HEK293 (cell line): ENCODE measurements around the gene SLK.

Source experiments
- CTCF ChIA-PET: fragments of 350-600 bp; formaldehyde crosslinking; extraction: SDS; loops from one replicate; lab custom pipeline; 2021; ENCODE audit warnings: antibody characterized with exemption; lab: Yijun Ruan, JAX
- POLR2A ChIA-PET: fragments of 300-600 bp; formaldehyde crosslinking; extraction: SDS; loops from one replicate; lab custom pipeline; 2020; ENCODE audit warnings: antibody characterized with exemption, inconsistent platforms; lab: Yijun Ruan, JAX
- H3K27ac ChIP-seq: fragments of 200-500 bp; sonication (Bioruptor generic); 2 replicates; pipeline ENCODE4 v1.5.1; 2014; ENCODE audit warnings: low read depth, low read length, control low read depth, inconsistent platforms; ENCODE audit errors: extremely low read depth
- H3K36me3 ChIP-seq, 2 experiments: fragments of 200-500 bp in 1 of 2; sonication (Bioruptor generic) in 1 of 2; 1 replicate in 1 of 2; 2 replicates in 1 of 2; pipeline ENCODE4 v1.5.1; 2014 to 2017; ENCODE audit warnings: inconsistent platforms in 2 of 2, low read length in 2 of 2; ENCODE audit not compliant: control insufficient read depth in 2 of 2, insufficient read depth in 1 of 2
- H3K4me1 ChIP-seq: fragments of 200-500 bp; sonication (Bioruptor generic); 2 replicates; pipeline ENCODE4 v1.5.1; 2014; ENCODE audit warnings: mild to moderate bottlenecking, low read length, inconsistent platforms; ENCODE audit not compliant: control insufficient read depth, insufficient read depth
- H3K4me3 ChIP-seq: 2 replicates; pipeline ENCODE4 v1.5.1; 2011; ENCODE audit warnings: low read depth, mild to moderate bottlenecking, control low read depth, low read length, moderate library complexity
- H3K9me3 ChIP-seq: fragments of 200-500 bp; sonication (Bioruptor generic); 2 replicates; pipeline ENCODE4 v1.5.1; 2014; ENCODE audit warnings: low read depth, low read length, inconsistent platforms; ENCODE audit not compliant: control insufficient read depth, insufficient read depth
- FEZF1 ChIP-seq: fragments of 450-650 bp; formaldehyde crosslinking; IDR thresholded peaks from 2 replicates; pipeline ENCODE4 v1.5.1; 2016; ENCODE audit warnings: missing biosample characterization, missing genetic modification characterization
- IKZF3 ChIP-seq: fragments of 450-650 bp; IDR thresholded peaks from 2 replicates; pipeline ENCODE4 v1.5.0; 2018; ENCODE audit warnings: missing biosample characterization, mild to moderate bottlenecking, missing genetic modification characterization, moderate library complexity
- KLF9 ChIP-seq: fragments of 450-650 bp; formaldehyde crosslinking; IDR thresholded peaks from 2 replicates; pipeline ENCODE4 v1.5.1; 2016; ENCODE audit warnings: missing biosample characterization, missing genetic modification characterization, low read depth
- OSR2 ChIP-seq: fragments of 450-650 bp; formaldehyde crosslinking; IDR thresholded peaks from 2 replicates; pipeline ENCODE4 v1.5.1; 2016; ENCODE audit warnings: missing biosample characterization, missing genetic modification characterization
- PRDM6 ChIP-seq: fragments of 450-650 bp; formaldehyde crosslinking; IDR thresholded peaks from 2 replicates; pipeline ENCODE4 v1.5.1; 2017; ENCODE audit warnings: missing biosample characterization, missing genetic modification characterization
- RBAK ChIP-seq: fragments of 450-650 bp; formaldehyde crosslinking; IDR thresholded peaks from 2 replicates; pipeline ENCODE4 v1.5.1; 2016; ENCODE audit warnings: missing biosample characterization, missing genetic modification characterization
- TRIM28 ChIP-seq: IDR thresholded peaks from 2 replicates; pipeline ENCODE4 v1.6.1; 2011; ENCODE audit warnings: low read length, control low read depth, borderline replicate concordance
- ZFP41 ChIP-seq: fragments of 450-650 bp; formaldehyde crosslinking; IDR thresholded peaks from 2 replicates; pipeline ENCODE4 v1.5.1; 2016; ENCODE audit warnings: missing biosample characterization, missing genetic modification characterization, borderline replicate concordance
- ZIC2 ChIP-seq: fragments of 450-650 bp; formaldehyde crosslinking; IDR thresholded peaks from 2 replicates; pipeline ENCODE4 v1.5.1; 2016; ENCODE audit warnings: missing biosample characterization, missing genetic modification characterization
- ZNF133 ChIP-seq: fragments of 450-650 bp; formaldehyde crosslinking; IDR thresholded peaks from 2 replicates; pipeline ENCODE4 v1.5.1; 2016; ENCODE audit warnings: missing biosample characterization, missing genetic modification characterization
- ZNF19 ChIP-seq: fragments of 450-650 bp; formaldehyde crosslinking; IDR thresholded peaks from 2 replicates; pipeline ENCODE4; 2016; ENCODE audit warnings: missing biosample characterization, missing genetic modification characterization, low read depth
- ZNF214 ChIP-seq: fragments of 450-650 bp; formaldehyde crosslinking; IDR thresholded peaks from 2 replicates; pipeline ENCODE4 v1.5.1; 2017; ENCODE audit warnings: missing biosample characterization, mild to moderate bottlenecking, missing genetic modification characterization, borderline replicate concordance
- ZNF302 ChIP-seq: fragments of 450-650 bp; formaldehyde crosslinking; IDR thresholded peaks from 2 replicates; pipeline ENCODE4 v1.5.1; 2016; ENCODE audit warnings: missing biosample characterization, missing genetic modification characterization, low read depth
- ZNF398 ChIP-seq: fragments of 450-650 bp; formaldehyde crosslinking; IDR thresholded peaks from 2 replicates; pipeline ENCODE4 v1.5.1; 2017; ENCODE audit warnings: missing biosample characterization, missing genetic modification characterization
- ZNF473 ChIP-seq: fragments of 450-650 bp; formaldehyde crosslinking; IDR thresholded peaks from 2 replicates; pipeline ENCODE4 v1.5.1; 2017; ENCODE audit warnings: missing biosample characterization, missing genetic modification characterization
- ZNF571 ChIP-seq: fragments of 450-650 bp; formaldehyde crosslinking; IDR thresholded peaks from 2 replicates; pipeline ENCODE4 v1.5.0; 2017; ENCODE audit warnings: missing biosample characterization, missing genetic modification characterization
- ZNF677 ChIP-seq: fragments of 450-650 bp; IDR thresholded peaks from 2 replicates; pipeline ENCODE4 v1.5.0; 2018; ENCODE audit warnings: missing biosample characterization, mild to moderate bottlenecking, missing genetic modification characterization, moderate library complexity
- ZNF792 ChIP-seq: fragments of 450-650 bp; formaldehyde crosslinking; IDR thresholded peaks from 2 replicates; pipeline ENCODE4 v1.5.1; 2016; ENCODE audit warnings: missing biosample characterization, missing genetic modification characterization
- ZNF843 ChIP-seq: fragments of 450-650 bp; formaldehyde crosslinking; IDR thresholded peaks from 2 replicates; pipeline ENCODE4 v1.5.1; 2016; ENCODE audit warnings: missing biosample characterization, missing genetic modification characterization
- TF ChIP-seq, protein P1 (sequence below): fragments of 450-650 bp; formaldehyde crosslinking; IDR thresholded peaks from 2 replicates; pipeline ENCODE4 v1.5.1; 2016; ENCODE audit warnings: missing biosample characterization, missing genetic modification characterization
- TF ChIP-seq, protein P2 (sequence below): fragments of 450-650 bp; formaldehyde crosslinking; IDR thresholded peaks from 2 replicates; pipeline ENCODE4 v1.5.1; 2016; ENCODE audit warnings: missing biosample characterization, missing genetic modification characterization
- TF ChIP-seq, protein P3 (sequence below): fragments of 450-650 bp; formaldehyde crosslinking; conservative IDR thresholded peaks from 2 replicates; pipeline ENCODE4 v1.5.1; 2016; ENCODE audit warnings: low read depth, missing biosample characterization, missing genetic modification characterization
- TF ChIP-seq, protein P4 (sequence below): fragments of 450-650 bp; formaldehyde crosslinking; IDR thresholded peaks from 2 replicates; pipeline ENCODE4 v1.5.1; 2017; ENCODE audit warnings: missing biosample characterization, missing genetic modification characterization

SLK gene

GRCh38 chr10:104005172-104005863, 38.4 kb downstream of the SLK start:
- Histone ChIP-seq H3K36me3 (peaks cover 42 to 55% of the 10 kb centered on the region in 2 experiments), H3K4me1 (no peaks in the 10 kb centered on the region), H3K27ac (no peak overlapping the region), H3K4me3 (no peak overlapping the region)
- ChIA-PET CTCF (interaction anchor here (0.8 to 1.0 kb wide), 3 partner anchors 45 to 287 kb away, joined by 4 read pairs; no protein-coding TSS in a partner anchor), POLR2A (no interaction called here)
- TF ChIP-seq ZNF133 (tag by site-specific recombination) (no peak), ZNF677 (no peak), ZNF473 (tag by site-specific recombination) (no peak), ZNF214 (no peak), KLF9 (tag by site-specific recombination) (no peak), ZNF792 (tag by site-specific recombination) (no peak), IKZF3 (tag by site-specific recombination) (no peak), TRIM28 (no peak)
- TF ChIP-seq, protein P1, sequence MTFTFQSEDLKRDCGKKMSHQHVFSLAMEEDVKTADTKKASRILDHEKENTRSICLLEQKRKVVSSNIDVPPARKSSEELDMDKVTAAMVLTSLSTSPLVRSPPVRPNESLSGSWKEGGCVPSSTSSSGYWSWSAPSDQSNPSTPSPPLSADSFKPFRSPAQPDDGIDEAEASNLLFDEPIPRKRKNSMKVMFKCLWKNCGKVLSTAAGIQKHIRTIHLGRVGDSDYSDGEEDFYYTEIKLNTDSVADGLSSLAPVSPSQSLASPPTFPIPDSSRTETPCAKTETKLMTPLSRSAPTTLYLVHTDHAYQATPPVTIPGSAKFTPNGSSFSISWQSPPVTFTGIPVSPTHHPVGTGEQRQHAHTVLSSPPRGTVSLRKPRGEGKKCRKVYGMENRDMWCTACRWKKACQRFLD (tag by site-specific recombination) = no peak
- TF ChIP-seq, all 188 proteins: peak for 0
- H3K9me3 ChIP-seq = no peaks in the 10 kb centered on the region

DNA sequence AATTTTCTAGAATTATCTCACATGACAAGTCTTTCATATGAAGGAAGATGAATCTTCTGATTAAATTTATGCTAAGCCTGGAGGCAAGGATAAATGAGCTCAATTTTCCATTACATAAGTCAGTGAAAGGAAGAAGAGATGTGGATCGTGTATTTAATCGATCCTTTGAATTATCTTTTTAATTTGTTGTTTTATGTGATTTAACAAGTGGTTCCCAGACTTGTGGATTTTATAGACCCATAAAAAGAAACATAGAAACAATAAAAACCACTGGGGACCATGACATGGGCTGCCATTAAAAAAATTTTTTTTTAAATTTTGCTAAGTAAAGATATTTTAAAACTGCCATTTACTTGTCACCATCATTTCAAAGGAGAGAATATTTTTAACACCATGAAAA, 45.0 kb downstream of the SLK start:
- H3K36me3 ChIP-seq = peaks cover 9 to 10% of the 10 kb centered on the region in 2 experiments
- no peak overlapping the region for H3K27ac ChIP-seq
- no peaks in the 10 kb centered on the region for H3K4me1 ChIP-seq
- no peaks in the 10 kb centered on the region for H3K9me3 ChIP-seq
- H3K4me3 ChIP-seq = no peak overlapping the region
- POLR2A ChIA-PET = no interaction called here
- CTCF ChIA-PET = interaction anchor here (2.1 kb wide), 1 partner anchor 124 kb away, joined by 10 read pairs; no protein-coding TSS in a partner anchor
- no peak for TF ChIP-seq ZNF19 (tag by site-specific recombination)
- TF ChIP-seq FEZF1 (tag by site-specific recombination) = peak; percentile 80
- TF ChIP-seq PRDM6 = peak; percentile 79
- TF ChIP-seq OSR2 (tag by site-specific recombination) = no peak
- TF ChIP-seq, protein P2, sequence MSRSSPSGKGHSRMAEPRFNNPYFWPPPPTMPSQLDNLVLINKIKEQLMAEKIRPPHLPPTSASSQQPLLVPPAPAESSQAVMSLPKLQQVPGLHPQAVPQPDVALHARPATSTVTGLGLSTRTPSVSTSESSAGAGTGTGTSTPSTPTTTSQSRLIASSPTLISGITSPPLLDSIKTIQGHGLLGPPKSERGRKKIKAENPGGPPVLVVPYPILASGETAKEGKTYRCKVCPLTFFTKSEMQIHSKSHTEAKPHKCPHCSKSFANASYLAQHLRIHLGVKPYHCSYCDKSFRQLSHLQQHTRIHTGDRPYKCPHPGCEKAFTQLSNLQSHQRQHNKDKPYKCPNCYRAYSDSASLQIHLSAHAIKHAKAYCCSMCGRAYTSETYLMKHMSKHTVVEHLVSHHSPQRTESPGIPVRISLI (tag by site-specific recombination) = no peak
- TF ChIP-seq ZNF398 (tag by site-specific recombination) = no peak
- no peak for TF ChIP-seq ZNF571
- no peak for TF ChIP-seq RBAK (tag by site-specific recombination)
- no peak for TF ChIP-seq ZNF302
- TF ChIP-seq ZNF843 (tag by site-specific recombination) = peak; percentile 81
- TF ChIP-seq, protein P3, sequence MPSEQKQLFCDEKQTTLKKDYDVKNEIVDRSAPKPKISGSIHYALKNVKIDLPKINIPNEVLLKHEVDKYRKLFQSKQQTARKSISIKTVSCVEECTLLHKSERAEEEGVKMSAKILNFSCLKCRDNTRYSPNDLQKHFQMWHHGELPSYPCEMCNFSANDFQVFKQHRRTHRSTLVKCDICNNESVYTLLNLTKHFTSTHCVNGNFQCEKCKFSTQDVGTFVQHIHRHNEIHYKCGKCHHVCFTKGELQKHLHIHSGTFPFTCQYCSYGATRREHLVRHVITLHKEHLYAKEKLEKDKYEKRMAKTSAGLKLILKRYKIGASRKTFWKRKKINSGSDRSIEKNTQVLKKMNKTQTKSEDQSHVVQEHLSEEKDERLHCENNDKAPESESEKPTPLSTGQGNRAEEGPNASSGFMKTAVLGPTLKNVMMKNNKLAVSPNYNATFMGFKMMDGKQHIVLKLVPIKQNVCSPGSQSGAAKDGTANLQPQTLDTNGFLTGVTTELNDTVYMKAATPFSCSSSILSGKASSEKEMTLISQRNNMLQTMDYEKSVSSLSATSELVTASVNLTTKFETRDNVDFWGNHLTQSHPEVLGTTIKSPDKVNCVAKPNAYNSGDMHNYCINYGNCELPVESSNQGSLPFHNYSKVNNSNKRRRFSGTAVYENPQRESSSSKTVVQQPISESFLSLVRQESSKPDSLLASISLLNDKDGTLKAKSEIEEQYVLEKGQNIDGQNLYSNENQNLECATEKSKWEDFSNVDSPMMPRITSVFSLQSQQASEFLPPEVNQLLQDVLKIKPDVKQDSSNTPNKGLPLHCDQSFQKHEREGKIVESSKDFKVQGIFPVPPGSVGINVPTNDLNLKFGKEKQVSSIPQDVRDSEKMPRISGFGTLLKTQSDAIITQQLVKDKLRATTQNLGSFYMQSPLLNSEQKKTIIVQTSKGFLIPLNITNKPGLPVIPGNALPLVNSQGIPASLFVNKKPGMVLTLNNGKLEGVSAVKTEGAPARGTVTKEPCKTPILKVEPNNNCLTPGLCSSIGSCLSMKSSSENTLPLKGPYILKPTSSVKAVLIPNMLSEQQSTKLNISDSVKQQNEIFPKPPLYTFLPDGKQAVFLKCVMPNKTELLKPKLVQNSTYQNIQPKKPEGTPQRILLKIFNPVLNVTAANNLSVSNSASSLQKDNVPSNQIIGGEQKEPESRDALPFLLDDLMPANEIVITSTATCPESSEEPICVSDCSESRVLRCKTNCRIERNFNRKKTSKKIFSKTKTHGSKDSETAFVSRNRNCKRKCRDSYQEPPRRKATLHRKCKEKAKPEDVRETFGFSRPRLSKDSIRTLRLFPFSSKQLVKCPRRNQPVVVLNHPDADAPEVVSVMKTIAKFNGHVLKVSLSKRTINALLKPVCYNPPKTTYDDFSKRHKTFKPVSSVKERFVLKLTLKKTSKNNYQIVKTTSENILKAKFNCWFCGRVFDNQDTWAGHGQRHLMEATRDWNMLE (tag by site-specific recombination) = no peak
- TF ChIP-seq, protein P4, sequence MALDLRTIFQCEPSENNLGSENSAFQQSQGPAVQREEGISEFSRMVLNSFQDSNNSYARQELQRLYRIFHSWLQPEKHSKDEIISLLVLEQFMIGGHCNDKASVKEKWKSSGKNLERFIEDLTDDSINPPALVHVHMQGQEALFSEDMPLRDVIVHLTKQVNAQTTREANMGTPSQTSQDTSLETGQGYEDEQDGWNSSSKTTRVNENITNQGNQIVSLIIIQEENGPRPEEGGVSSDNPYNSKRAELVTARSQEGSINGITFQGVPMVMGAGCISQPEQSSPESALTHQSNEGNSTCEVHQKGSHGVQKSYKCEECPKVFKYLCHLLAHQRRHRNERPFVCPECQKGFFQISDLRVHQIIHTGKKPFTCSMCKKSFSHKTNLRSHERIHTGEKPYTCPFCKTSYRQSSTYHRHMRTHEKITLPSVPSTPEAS (tag by site-specific recombination) = no peak
- no peak for TF ChIP-seq ZIC2 (tag by site-specific recombination)
- TF ChIP-seq ZFP41 = no peak
